Smooth muscle cell (in vitro differentiated cells): Measurements from ENCODE around the gene RHO. TPM values are rescaled to one million over a fixed set of nuclear protein-coding genes. Genes with fewer than 3 reads are reported as not detected.

Source experiments
- DNase-seq: peaks from one replicate; lab custom pipeline; 2025; ENCODE audit not compliant: unreplicated experiment; lab: John Stamatoyannopoulos, UW
- H2AFZ ChIP-seq: fragments of 200-600 bp; sonication (generic); 2 replicates; pipeline ENCODE4 v1.6.0; 2016; ENCODE audit warnings: antibody characterized with exemption, low read depth, mild to moderate bottlenecking
- H3F3A ChIP-seq: fragments of 200-600 bp; sonication (generic); 2 replicates; pipeline ENCODE4 v1.6.0; 2017; ENCODE audit warnings: antibody characterized with exemption, low read depth
- H3K27ac ChIP-seq: fragments of 200-600 bp; sonication (generic); 2 replicates; pipeline ENCODE4 v1.5.1; 2016; ENCODE audit warnings: low read depth, mild to moderate bottlenecking
- H3K27me3 ChIP-seq: fragments of 200-600 bp; sonication (generic); 2 replicates; pipeline ENCODE4 v1.6.1; 2016; ENCODE audit warnings: low read depth, mild to moderate bottlenecking
- H3K36me3 ChIP-seq: fragments of 200-600 bp; sonication (generic); 2 replicates; pipeline ENCODE4 v1.5.1; 2016; ENCODE audit warnings: low read depth
- H3K4me1 ChIP-seq: fragments of 200-600 bp; sonication (generic); 2 replicates; pipeline ENCODE4 v1.5.1; 2016; ENCODE audit warnings: low read depth
- H3K4me2 ChIP-seq: fragments of 200-600 bp; sonication (generic); 2 replicates; pipeline ENCODE4 v1.6.0; 2016; ENCODE audit warnings: mild to moderate bottlenecking
- H3K4me3 ChIP-seq: fragments of 200-600 bp; sonication (generic); 2 replicates; pipeline ENCODE4 v1.5.1; 2016; ENCODE audit warnings: mild to moderate bottlenecking
- H3K79me2 ChIP-seq: fragments of 200-600 bp; sonication (generic); 2 replicates; pipeline ENCODE4 v1.6.0; 2016; ENCODE audit warnings: low read depth, mild to moderate bottlenecking
- H3K9ac ChIP-seq: fragments of 200-600 bp; sonication (generic); 2 replicates; pipeline ENCODE4 v1.6.0; 2016; ENCODE audit warnings: low read depth
- H3K9me3 ChIP-seq: fragments of 200-600 bp; sonication (generic); replicated peaks from 2 replicates; pipeline ENCODE4 v1.5.1; 2016; ENCODE audit warnings: low read depth
- H4K20me1 ChIP-seq: fragments of 200-600 bp; sonication (generic); 2 replicates; pipeline ENCODE4 v1.6.0; 2016; ENCODE audit warnings: low read depth
- CTCF ChIP-seq: fragments of 200-600 bp; sonication (generic); IDR thresholded peaks from 2 replicates; pipeline ENCODE4 v1.5.1; 2017; ENCODE audit warnings: borderline replicate concordance, mild to moderate bottlenecking, antibody characterized with exemption; ENCODE audit not compliant: insufficient read depth, poor library complexity, severe bottlenecking
- WGBS: methylation state at CpG from one replicate; pipeline ENCODE4 v1.1.7; 2016; ENCODE audit warnings: low lambda C conversion rate; 5-methylcytosine and 5-hydroxymethylcytosine counted together
- polyA plus RNA-seq: library from polyadenylated mRNA; unstranded; fragments of >200 nt; fragmentation: Nextera tagmentation; extraction: Ambion mirVana; gene quantifications from 2 replicates; pipeline ENCODE4 v1.2.1, GENCODE V29; 2016
- total RNA-seq: library from RNA; depleted of rRNA; stranded (reverse); fragments of >200 nt; gene quantifications from 2 replicates; pipeline ENCODE4 v1.2.3, GENCODE V29; 2014

Gene RHO
- total and polyA plus RNA-seq, 2 experiments from 2014 or later, result 0.63 TPM; not detected in 1

GRCh38 chr3:129505341-129505740 is 23.1 kb upstream of the RHO start:
- no peaks in the 10 kb centered on the region for H3K27me3 ChIP-seq
- H3F3A ChIP-seq, result peaks cover 2% of the 10 kb centered on the region
- H3K4me2 ChIP-seq, result no peak overlapping the region
- H2AFZ ChIP-seq, result no peak overlapping the region
- no peaks in the 10 kb centered on the region for H3K79me2 ChIP-seq
- no peak for TF ChIP-seq CTCF
- no peak overlapping the region for H3K9ac ChIP-seq
- H3K27ac ChIP-seq, result no peak overlapping the region
- no peak for DNase-seq
- peaks cover 6% of the 10 kb centered on the region for H3K4me1 ChIP-seq
- H3K4me3 ChIP-seq, result no peak overlapping the region
- H3K36me3 ChIP-seq, result no peaks in the 10 kb centered on the region
- 94% methylated on average over 6 of the region's 6 CpGs for WGBS
- no peaks in the 10 kb centered on the region for H4K20me1 ChIP-seq
- H3K9me3 ChIP-seq, result no peaks in the 10 kb centered on the region

- Histone ChIP-seq H3K4me2 (no peak overlapping the region), H3K36me3 (no peaks in the 10 kb centered on the region), H3K27ac (no peak overlapping the region), H3K9ac (no peak overlapping the region), H3K4me3 (no peak overlapping the region), H3K9me3 (no peaks in the 10 kb centered on the region), H3F3A (peaks cover 2% of the 10 kb centered on the region), H3K79me2 (no peaks in the 10 kb centered on the region), H3K4me1 (peaks cover 6% of the 10 kb centered on the region), H4K20me1 (no peaks in the 10 kb centered on the region), H2AFZ (no peak overlapping the region), H3K27me3 (no peaks in the 10 kb centered on the region)
- no peak for DNase-seq
- WGBS, result 98% methylated on average over 9 of the region's 9 CpGs
- no peak for TF ChIP-seq CTCF
Observed at GRCh38 chr3:129506231-129506742, 22.2 kb upstream of the RHO start.

- Histone ChIP-seq H3K9ac (no peak overlapping the region), H3K9me3 (no peaks in the 10 kb centered on the region), H3K4me1 (peaks cover 6% of the 10 kb centered on the region), H2AFZ (no peak overlapping the region), H3K36me3 (no peaks in the 10 kb centered on the region), H3K79me2 (no peaks in the 10 kb centered on the region), H3K27me3 (no peaks in the 10 kb centered on the region), H3K4me2 (no peak overlapping the region), H4K20me1 (no peaks in the 10 kb centered on the region), H3F3A (peaks cover 2% of the 10 kb centered on the region), H3K4me3 (no peak overlapping the region), H3K27ac (no peak overlapping the region)
- no peak for DNase-seq
- TF ChIP-seq CTCF, result no peak
- 86% methylated on average over 9 of the region's 9 CpGs for whole genome bisulfite sequencing
Observed at GRCh38 chr3:129507181-129507831, 21.1 kb upstream of the RHO start.

- H3K9ac ChIP-seq, result no peak overlapping the region
- TF ChIP-seq CTCF, result no peak
- H3K4me2 ChIP-seq, result no peak overlapping the region
- no peaks in the 10 kb centered on the region for H3K79me2 ChIP-seq
- no peak for DNase-seq
- no peaks in the 10 kb centered on the region for H3F3A ChIP-seq
- no peaks in the 10 kb centered on the region for H3K36me3 ChIP-seq
- H2AFZ ChIP-seq, result no peak overlapping the region
- no peak overlapping the region for H3K27ac ChIP-seq
- H3K4me3 ChIP-seq, result no peak overlapping the region
- H3K9me3 ChIP-seq, result no peaks in the 10 kb centered on the region
- no peaks in the 10 kb centered on the region for H3K4me1 ChIP-seq
- H4K20me1 ChIP-seq, result no peaks in the 10 kb centered on the region
- no peaks in the 10 kb centered on the region for H3K27me3 ChIP-seq
Observed at GRCh38 chr3:129512595-129512994, 15.8 kb upstream of the RHO start.
